SKM-1 (cell line): ENCODE data around the gene DLL3.
"Not testable (repeated sequence)": the region's sequence is repeated elsewhere in the genome, so short reads cannot be mapped to it uniquely, and the experiment has no call there.

Experiments used
- DNase-seq: peaks from one replicate; lab custom pipeline; 2025; ENCODE audit not compliant: unreplicated experiment; lab: John Stamatoyannopoulos, UW

The DLL3 gene, protein sequence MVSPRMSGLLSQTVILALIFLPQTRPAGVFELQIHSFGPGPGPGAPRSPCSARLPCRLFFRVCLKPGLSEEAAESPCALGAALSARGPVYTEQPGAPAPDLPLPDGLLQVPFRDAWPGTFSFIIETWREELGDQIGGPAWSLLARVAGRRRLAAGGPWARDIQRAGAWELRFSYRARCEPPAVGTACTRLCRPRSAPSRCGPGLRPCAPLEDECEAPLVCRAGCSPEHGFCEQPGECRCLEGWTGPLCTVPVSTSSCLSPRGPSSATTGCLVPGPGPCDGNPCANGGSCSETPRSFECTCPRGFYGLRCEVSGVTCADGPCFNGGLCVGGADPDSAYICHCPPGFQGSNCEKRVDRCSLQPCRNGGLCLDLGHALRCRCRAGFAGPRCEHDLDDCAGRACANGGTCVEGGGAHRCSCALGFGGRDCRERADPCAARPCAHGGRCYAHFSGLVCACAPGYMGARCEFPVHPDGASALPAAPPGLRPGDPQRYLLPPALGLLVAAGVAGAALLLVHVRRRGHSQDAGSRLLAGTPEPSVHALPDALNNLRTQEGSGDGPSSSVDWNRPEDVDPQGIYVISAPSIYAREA

DNA sequence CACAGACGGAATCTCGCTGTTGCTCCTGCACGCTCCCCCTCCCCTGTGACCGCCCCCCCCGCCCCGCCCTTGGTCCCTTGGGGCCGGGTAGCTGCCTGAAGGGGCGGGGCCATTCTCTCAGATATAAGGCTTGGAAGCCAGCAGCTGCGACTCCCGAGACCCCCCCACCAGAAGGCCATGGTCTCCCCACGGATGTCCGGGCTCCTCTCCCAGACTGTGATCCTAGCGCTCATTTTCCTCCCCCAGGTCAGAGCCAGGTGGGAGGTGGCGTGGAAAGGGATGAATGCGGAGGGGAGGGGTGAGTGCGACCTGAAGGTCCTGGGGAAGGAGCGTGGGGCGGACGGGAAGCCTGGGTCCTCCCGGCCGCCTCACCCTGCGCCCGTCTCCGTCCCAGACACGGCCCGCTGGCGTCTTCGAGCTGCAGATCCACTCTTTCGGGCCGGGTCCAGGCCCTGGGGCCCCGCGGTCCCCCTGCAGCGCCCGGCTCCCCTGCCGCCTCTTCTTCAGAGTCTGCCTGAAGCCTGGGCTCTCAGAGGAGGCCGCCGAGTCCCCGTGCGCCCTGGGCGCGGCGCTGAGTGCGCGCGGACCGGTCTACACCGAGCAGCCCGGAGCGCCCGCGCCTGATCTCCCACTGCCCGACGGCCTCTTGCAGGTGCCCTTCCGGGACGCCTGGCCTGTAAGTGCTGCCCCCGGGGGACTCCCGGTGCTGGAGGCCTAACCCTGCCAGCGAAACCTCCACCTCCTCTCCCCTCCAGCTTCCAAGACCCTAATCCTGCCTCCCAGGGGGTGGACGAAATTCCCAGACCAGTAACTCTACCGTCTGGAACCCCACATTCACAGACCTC is at the start of gene DLL3:
DLL3 (plus strand) TSS at position 150 of the 845 bp plus-strand sequence; CDS start at position 178, 28 bp downstream.
- DNase-seq, result no peak

DNA sequence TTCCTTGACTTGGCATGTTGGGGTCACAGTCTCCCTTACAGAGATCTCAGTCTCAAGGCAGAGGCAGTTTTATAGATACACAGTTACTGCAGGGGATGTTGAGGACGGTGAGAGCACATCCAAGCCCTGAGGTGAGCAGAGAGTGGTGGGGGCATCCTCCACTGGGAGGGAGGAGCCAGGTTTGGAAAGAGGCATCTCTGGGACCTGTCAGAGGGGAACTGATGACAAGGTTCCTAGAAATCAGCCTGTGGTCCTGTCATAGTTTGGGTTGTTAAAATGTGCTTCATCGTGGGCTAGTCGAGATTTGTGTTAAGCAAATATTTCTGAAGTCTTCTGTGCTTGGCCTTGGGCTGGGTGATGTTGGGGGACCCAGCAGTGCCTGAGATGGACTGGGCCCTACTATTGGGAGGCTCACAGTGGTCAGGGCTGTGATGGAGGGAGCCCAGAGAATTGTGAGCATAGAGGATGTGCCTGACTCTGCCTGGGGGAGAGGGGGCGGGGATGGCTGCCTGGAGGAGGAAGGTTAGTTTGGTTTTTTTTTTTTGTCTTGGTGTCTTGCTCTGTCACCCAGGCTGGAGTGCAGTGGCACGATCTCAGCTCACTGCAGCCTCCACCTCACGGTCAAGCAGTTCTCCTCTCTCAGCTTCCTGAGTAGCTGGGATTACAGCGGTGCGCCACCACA is 49.5 kb upstream of the DLL3 start:
- no peak for DNase-seq

DNA sequence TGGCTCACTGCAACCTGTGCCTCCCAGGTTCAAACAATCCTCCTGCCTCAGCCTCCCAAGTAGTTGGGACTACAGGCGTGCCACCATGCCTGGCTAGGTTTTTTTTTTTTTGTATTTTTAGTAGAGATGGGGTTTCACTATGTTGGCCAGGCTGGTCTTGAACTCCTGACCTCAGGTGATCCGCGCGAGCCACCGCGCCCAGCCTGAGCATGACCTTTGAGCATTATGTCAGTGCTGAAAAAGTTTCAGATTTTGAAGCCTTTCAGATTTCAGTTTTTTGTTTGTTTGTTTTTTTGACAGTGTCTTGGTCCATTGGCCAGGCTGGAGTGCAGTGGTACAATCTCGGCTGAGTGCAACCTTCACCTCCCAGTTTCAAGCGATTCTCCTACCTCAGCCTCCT is 47.5 kb upstream of the DLL3 start:
- DNase-seq, result not testable (repeated sequence)

DNA sequence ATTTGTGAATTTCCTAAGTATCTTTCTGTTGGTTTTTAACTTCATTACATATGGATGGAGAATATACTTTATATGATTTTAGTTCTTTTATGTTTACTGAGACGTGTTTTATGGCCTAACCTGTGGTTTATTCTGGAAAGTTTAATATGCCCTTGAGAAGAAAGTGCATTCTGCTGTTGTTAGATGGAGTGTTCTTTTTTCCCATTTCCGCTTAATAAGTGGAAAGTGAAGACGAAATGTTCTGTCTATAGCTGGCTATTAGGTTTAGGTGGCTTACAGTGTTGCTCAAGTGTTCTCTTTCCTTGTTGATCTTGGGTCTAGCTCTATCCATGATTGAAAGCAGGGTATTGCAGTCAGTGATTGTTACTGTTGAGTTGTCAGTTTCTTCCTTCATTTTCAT is 35.3 kb upstream of the DLL3 start:
- DNase-seq, result no peak

DNA sequence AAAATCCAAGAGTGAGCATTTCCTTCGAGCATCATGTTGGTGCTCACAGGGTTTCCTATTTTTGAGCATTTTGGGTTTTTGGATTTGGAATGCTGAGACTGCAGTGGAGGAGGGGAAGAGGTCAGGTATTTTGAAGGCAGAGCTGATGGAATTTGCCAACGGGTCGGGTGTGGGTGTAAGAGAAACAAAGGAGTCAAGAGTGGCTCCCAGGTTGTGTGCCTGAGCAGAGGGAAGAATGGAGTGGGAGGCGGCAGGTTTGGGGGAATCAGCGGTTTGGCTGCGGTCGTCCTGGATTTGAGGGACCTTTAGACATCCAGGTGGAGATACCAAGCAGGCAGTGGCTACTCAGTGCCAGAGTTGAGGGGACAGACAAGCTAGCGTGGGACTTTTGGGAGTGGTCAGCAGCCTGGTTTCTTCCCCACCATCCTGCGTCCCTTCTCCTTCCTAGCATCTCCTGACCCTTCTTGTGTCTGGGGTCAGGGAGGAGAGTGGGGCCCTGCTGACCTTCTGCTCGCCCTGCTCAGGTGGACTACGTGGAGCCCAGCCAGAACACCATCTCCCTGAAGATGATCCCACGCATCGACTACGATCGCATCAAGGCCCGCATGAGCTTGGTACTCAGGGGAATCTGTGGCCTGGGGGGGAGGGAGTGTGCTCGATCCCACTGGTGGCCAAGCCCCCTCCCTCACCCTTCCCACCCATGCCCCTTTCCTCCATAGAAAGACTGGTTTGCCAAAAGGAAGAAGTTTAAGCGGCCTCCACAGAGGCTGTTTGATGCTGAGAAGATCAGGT is 32.6 kb upstream of the DLL3 start:
- no peak for DNase-seq

DNA sequence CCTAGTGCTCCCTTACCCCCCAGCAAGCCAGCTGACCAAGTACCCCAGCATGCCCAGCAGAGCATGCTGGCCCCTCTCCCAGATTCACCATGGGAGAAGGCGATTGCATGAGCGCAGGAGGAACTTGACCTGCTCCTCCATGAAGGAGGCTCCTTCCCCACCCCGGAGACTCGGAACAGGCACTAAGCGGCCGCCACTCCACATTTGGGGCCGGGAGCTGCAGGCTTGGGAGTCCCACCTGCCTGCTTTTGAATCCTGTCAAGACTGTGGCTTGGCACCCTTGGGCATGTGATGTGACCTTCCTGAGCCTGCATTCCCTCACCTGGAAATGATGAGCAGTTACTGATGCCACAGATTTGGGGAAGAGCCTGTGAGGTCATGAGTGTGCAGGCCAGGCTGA is 30.8 kb upstream of the DLL3 start:
- DNase-seq, result no peak

DNA sequence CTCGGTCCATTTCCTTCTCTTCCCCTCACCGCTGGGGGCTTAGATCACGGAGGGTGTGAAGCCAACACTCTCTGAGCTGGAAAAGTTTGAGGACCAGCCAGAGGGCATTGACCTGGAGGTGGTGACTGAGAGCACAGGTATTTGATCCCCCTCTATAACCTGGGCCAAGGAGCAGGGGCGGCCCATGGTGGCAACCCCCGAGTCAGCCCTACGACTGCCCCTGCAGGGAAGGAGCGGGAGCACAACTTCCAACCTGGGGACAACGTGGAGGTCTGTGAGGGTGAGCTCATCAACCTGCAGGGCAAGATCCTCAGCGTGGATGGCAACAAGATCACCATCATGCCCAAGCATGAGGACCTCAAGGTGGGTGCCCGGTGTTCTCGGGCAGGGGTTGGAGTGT is 29.7 kb upstream of the DLL3 start:
- no peak for DNase-seq

DNA sequence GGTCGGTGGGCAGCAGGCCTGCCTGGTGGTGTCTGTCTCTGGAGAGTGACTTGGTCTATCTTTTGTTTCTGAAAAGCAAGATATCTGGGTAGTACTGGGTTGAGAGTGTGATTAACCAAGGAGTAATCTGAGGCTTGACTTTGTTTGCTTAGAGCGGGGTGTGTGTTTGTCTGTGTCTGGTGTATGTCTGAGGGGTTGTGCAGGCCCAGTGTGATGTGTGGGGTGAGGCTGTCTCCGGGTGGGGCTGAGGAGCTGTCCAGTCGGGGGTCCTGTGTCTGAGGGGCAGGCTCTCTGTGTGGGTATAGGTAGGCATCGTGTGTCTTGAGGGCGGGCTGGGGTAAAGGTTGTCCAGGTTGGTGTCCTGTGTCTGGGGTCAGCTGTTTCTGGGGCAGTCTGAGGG is 29.2 kb upstream of the DLL3 start:
- no peak for DNase-seq

DNA sequence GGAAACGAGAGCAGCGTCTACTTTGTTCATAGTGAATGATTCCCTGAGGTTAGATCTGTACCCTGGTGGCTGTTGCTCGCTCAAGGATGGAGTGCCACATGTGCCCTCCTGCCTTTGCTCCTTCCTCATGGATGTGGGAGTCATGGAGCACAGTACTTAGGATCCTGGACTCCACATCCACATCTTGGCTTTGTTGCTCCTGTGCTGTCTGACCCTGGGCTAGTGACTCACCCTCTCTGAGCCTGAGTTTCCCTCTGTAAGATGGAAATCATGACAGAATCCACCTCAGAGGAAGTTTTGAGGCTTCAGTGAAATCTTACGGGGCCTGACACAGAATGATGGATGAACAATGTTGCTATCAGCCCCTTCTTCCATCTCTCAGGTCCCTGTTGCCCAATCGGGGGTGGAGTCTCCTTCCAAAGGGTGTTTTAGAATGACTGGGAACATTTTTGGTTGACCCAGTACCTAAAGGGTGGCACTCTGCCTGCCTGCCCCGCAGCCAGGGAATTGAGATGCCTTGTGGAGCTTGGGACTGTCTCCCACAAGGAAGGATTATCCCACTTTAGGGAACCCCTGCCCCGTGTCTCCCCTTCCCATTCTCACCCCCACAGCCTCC is 27.9 kb upstream of the DLL3 start:
- DNase-seq, result no peak

DNA sequence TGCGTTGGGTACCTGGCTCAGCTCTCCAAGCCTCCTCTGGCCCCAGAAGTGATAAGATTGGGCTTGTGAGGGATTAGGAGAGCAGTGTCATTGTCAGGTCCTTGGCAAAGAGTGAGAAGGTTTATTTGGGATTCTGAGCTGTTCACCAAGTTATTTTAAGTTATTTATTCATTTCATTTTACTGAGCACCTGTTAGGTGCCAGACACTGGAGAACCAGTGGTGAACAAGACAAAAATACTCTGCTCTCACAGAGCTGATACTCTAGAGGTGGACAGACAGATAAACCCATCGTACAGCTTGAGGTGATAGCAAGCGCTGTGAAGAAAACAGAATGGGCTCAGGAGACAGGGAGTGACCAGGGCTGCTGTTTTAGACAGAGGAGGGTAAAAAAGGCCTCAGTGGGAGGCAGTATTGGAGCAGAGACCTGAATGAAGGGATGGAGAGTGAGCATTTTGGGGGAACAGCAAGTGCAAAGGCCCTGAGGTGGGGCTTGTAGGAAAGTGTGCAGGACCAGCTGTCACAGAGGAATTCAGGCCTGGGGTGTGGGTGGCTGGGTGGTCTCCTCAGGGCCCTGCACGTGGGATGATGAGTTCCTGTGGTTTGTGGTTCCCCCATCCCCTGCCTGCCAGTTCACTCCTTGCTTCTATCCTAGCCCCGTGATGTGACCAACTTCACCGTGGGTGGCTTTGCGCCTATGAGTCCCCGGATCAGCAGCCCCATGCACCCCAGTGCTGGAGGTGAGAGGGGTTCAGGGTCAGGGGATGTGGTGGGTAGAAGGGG is 26.8 kb upstream of the DLL3 start:
- DNase-seq, result no peak

DNA sequence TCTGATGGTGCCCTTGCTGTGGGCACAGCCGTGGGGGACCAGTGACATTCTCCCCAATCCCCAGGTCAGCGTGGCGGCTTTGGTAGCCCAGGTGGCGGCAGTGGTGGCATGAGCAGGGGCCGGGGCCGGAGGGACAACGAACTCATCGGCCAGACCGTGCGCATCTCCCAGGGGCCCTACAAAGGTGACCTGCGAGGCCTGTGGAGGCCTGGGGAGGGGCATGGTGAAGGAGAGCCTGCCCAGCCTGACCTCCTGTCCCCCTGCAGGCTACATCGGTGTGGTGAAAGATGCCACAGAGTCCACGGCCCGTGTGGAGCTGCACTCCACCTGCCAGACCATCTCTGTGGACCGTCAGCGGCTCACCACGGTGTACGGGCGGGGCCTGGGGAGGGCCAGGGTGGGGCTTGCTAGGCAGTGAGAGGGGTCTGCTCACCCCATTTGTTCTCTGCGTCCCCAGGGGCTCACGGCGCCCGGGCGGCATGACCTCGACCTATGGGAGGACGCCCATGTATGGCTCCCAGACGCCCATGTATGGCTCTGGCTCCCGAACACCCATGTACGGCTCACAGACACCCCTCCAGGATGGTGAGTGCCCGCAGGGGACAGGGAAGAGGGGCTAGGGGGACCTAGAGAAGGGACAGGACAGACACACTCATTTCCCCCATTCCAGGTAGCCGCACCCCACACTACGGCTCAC is 25.9 kb upstream of the DLL3 start:
- no peak for DNase-seq

DNA sequence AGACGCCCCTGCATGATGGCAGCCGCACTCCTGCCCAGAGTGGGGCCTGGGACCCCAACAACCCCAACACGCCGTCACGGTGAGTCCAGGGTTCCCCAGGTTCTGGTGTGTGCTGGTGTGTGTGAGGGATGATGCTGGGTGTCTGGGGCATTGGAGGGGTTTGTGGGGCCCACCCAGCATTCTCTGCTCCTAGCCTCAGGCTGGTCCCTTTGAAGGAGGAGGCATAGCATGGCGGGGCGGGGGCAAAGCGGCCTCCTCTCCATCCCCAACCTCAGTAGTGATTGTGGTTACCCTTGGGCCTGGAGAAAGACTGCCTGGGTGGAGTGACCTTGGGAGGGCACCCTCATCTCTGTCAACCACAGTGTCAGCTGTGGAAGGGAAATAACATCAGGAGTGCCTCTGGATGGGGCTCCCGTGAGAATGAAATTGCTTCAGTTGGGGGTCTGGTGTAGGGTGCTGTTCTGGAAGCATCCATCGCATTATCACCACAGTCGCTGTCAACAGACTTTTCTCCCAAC is 25.2 kb upstream of the DLL3 start:
- DNase-seq, result no peak

DNA sequence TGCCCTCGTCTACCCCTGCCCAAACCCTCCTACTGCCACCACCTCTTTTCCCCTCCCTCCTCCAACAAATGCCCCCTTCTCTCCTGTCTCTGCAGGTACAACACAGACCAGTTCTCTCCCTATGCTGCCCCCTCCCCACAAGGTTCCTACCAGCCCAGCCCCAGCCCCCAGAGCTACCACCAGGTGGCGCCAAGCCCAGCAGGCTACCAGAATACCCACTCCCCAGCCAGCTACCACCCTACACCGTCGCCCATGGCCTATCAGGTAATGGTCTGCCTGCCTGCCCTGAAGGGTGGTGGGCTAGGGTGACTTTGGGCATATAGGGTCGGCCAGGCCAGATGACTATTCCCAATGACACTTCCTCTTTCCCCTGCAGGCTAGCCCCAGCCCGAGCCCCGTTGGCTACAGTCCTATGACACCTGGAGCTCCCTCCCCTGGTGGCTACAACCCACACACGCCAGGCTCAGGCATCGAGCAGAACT is 24.6 kb upstream of the DLL3 start:
- DNase-seq, result no peak

DNA sequence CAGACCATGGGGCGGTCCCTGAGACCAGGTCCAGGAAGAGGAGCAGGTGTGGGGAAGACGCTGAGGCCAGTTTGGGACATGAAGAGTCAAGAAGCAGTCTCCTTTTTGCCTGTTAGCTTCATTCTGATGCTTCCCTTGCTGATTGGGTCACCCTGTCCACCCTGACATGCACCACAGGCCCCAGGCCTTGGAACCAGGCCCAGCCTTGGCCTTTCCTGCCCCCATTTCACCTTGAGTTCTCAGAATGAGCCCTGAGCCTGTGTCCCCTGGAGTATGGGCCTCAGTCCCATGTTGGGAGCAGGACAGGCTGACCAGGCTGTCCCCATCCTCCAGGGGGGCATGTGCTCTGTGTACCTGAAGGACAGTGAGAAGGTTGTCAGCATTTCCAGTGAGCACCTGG is 23.0 kb upstream of the DLL3 start:
- no peak for DNase-seq

DNA sequence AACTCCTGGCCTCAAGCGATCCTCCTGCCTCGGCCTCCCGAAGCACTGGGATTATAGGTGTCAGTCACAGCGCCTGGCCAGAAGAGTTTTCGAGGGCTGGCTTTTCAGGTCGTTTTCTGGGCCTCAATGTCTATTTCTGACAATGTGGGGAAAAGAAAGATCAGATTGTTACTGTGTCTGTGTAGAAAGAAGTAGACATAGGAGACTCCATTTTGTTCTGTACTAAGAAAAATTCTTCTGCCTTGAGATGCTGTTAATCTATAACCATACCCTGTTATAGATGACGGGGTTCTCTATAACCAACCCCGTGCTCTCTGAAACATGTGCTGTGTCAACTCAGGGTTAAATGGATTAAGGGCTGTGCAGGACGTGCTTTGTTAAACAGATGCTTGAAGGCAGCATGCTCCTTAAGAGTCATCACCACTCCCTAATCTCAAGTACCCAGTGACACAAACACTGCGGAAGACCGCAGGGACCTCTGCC is 19.4 kb upstream of the DLL3 start:
- DNase-seq, result not testable (repeated sequence)

DNA sequence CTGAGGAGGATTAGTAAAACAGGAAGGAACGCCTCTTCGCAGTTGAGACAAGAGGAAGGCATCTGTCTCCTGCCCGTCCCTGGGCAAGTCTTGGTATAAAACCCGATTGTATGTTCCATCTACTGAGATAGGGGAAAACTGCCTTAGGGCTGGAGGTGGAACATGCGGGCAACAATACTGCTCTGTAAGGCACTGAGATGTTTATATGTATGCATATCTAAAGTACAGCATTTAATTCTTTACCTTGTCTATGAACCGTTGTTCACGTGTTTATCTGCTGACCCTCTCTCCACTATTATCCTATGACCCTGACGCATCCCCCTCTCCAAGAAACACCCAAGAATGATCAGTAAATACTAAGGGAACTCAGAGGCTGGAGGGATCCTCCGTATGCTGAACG is 18.8 kb upstream of the DLL3 start:
- no peak for DNase-seq

DNA sequence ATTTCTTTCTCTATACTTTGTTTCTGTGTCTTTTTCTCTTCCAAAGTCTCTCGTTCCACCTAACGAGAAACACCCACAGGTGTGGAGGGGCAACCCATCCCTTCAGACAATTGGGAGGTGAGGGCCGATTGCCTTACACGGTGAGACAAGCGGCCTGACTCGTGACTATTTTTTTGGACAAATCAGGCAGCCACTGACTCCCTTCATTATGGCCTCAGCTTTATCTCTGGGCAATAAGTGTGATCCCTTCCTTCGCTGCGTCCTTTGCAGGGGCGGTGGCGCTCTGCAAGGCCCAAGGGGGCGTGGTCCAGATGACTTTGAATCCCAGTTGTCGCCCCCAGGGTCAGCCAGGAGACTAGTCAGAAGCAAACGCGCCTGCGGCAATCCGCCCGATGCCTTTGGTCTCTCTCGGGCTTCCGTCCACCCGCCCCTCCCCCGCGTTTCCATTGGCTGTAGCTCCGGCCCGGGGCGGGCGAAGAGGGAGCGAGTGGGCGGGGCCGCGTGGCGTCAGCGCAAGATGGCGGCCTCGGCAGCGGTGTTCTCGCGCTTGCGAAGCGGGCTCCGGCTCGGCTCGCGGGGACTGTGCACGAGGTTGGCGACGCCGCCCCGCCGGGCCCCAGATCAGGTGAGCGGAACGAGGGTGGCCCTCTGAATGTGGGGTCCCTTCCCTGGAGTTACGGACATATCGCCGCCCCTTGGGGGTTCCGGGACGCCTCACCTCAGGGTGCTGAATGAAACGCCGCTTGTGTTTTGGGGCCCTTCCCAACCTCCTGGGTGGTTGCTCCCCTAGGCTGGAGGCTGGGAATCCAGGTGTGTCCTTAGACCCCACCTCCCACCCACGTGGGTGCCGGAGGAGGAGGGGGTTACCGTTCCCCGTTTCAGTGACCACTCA is 18.2 kb upstream of the DLL3 start, which contains the start of gene TIMM50:
TIMM50 (plus strand) TSS at position 502 of the 892 bp plus-strand sequence; CDS start at position 518, 16 bp downstream.
- DNase-seq, result peak; percentile 88
